OCI-M2 (cell line): ENCODE measurements around the gene ABCB6.
"Not testable (repeated sequence)": the region's sequence is repeated elsewhere in the genome, so short reads cannot be mapped to it uniquely, and the experiment has no call there.

Experiments
- DNase-seq: peaks from one replicate; lab custom pipeline; 2025; ENCODE audit not compliant: unreplicated experiment; lab: John Stamatoyannopoulos, UW

The ABCB6 gene

DNA sequence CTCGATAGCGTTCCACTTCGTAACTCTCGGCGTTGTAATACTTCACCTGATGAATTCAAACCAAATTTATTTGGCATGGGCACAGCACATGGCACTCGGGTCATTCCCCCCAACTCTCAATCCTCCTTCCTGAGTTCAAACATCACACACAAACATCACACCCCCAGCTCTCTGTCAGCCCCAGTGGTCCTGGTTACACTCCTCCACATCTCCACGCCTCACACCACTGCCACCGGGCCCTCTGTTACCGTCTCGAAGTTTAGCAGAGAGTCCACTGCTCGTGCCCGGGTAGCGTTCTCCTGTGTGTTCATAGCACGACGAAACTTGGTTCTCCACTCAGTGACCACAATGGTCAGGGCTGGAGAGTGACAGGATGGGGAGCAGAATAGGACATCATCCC is 4.6 kb downstream of the ABCB6 start:
- DNase-seq, result no peak

- no peak for DNase-seq
These were observed 5.2 kb downstream of the ABCB6 start for GRCh38 chr2:219213486-219214071.

DNA sequence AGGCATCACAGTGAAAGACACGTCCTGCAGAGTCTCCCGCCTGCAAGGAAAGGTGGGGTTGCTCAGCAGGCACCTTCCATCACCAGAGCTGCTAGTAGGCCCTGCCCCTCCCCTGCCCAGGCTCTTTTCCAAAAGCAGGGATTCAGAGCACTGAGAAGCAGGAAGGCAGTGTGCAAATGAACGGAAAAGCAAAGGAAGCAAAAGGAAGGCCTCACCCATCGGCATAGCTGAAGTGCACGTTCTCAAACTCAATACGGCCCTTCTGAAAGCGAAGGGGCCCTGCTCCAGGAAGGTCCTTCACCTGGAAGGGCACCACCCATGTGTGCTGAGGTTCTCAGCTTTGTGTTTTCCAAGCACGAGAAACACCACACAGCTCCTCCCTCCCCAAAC is 5.7 kb downstream of the ABCB6 start:
- no peak for DNase-seq

DNA sequence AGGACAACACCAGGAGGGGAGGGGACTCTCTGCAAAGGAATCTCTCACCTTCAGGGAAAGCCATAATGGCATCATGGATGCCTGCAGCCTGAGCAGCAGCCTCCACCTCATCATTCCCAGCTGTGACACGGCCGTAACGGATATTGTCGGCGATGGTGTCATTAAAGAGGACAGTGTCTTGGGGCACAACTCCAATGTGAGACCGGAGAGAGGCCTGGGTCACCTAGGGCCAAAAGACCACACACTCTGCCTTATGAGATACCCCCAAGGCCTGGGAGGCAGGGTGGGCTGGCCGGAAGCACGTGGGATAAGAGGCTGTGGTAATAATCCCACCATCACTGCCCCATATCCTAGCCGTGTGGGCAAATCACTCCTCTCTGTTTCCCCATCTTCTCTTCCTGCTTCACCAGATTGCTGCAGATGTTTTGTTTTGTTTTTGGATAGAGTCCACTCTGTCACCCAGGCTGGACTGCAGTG is 7.8 kb downstream of the ABCB6 start:
- DNase-seq, result no peak

GRCh38 chr2:219210196-219210885 is 8.4 kb downstream of the ABCB6 start:
- no peak for DNase-seq

GRCh38 chr2:219209236-219210195 is 9.2 kb downstream of the ABCB6 start:
- no peak for DNase-seq

DNA sequence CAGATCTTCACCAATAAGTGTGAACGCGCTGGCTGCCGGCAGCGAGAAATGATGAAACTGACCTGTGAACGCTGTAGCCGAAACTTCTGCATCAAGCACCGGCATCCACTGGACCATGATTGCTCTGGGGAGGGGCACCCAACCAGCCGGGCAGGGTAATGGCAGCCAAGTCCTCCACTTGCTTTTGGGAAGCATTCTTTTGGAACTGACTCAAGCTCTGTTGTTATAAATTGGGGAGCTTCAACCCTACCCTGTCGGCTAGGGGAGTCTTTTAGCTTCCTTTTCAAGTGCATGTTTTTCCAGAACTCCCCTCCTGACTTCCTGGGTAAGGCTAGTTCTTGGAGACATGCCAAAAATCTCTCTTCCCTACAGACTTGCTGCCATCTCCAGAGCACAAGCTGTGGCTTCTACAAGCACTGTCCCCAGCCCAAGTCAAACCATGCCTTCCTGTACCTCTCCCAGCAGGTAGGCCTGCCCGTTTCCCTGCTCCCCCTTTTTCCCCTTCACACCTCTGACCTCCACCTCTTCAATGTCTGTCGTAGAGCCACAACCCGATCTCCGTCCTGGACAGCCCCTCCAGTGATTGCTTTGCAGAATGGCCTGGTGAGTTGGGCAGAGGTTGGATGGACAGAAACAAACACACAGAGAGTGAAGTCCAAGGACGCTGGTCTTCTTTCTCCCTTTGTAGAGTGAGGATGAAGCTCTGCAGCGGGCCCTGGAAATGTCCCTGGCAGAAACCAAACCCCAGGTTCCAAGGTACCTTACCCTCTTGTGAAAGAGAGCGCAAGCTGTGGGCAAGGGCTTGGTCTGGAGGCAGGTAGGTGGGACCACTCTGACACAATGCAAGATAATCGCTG is 10.6 kb downstream of the ABCB6 start:
- DNase-seq, result no peak

DNA sequence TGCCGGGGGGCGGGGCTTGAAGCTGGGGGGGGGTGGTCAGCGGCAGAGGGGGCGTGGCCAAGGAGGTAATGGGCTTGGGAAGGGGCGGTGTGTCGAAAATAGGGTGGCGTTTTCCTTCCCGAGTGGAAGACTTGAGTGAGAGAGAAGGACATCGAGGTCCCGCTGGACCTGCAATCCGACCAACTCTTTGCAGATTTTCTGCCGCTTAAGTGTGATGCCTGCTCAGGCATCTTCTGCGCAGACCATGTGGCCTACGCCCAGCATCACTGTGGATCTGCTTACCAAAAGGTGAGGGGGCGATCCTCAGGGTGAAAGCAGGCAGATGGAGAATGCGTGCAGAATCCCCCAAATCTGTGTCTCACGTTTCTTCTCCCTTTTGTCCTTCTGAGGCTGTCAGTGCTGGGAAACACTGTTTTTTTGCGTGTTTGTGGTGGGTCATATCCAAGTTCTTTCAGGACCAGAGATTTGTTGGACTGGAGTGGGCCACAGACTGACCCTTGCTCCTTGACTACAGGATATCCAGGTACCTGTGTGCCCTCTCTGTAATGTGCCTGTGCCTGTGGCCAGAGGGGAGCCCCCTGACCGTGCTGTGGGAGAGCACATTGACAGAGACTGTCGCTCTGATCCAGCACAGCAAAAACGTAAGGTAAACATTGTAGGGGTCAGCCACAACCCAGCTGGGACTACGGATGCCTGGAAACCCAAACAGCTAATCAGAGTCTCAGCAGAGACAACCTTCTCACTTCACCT is 11.4 kb downstream of the ABCB6 start:
- peak; percentile 57 for DNase-seq

- peak; percentile 62 for DNase-seq
These were observed 12.2 kb downstream of the ABCB6 start, which contains the start of gene ZFAND2B for GRCh38 chr2:219206328-219207133. ZFAND2B (plus strand) TSS chr2:219206782; CDS start chr2:219206988, 206 bp downstream.

DNA sequence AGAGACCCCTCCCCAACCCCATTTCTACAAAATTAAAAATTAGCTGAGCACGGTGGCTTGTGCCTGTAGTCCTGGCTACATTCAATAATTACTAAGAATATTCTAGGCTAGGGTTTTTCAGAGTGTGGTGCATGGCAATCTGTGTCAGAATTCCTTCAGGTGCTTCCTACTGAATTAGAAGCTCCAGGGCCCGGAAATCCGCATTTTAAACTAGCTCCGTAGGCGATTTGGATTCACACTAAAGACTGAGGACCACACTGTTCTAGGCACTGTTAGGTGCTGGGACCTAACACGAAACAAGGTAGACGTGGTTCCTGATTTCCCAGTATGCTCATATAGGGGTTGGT is 12.8 kb downstream of the ABCB6 start:
- DNase-seq, result no peak

DNA sequence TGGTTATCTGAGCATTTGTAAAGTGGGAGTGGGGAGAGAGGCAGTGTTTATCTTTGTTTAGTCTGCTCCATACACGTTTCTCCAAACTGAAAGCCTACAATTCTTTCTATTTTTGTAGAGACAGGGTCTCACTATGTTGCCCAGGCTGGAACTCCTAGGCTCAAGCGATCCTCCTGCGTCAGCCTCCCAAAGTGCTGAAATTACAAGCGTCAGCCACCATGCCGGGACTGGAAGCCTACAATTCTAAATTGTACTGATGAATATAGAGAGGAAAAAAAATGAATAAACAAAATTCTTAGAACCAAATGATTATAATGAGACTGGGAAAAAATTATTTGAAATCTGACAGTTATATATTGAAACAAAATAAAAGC is 13.6 kb downstream of the ABCB6 start:
- no peak for DNase-seq

DNA sequence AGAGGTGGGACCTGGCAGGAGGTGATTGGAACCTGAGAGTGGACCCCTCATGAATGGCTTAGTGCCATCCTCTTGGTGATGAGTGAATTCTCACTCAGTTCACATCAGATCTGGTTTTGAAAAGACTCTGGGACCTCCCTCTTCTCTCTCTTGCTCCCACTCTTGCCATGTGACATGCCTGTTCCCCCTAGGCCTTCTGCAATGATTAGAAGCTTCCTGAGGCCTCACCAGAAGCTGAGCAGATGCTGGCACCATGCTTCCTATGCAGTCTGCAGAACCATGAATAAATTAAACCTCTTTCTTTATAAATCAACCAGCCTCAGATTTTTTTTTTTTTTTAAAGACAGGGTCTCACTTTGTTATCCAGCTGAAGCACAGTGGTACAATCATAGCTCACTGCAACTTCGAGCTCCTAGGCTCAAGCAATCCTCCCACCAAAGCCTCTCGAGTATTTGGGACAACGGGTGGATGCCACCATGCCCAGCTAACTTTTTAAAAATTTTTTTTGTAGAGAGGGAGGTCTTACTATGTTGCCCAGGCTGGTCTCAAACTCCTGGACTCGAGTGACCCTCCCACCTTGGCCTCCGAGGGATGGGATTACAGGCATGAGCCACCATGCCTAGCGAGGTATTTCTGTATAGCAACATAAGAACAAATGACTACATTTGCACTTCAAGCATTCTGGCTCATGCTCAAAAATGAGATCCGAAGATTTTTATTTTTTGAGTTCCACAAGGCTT is 14.2 kb downstream of the ABCB6 start:
- no peak for DNase-seq

- not testable (repeated sequence) for DNase-seq
These were observed 17.4 kb downstream of the ABCB6 start for GRCh38 chr2:219201331-219201730.

- not testable (repeated sequence) for DNase-seq
These were observed 18.0 kb downstream of the ABCB6 start for GRCh38 chr2:219200502-219201326.

GRCh38 chr2:219199470-219200211 is 19.1 kb downstream of the ABCB6 start:
- DNase-seq, result no peak

DNA sequence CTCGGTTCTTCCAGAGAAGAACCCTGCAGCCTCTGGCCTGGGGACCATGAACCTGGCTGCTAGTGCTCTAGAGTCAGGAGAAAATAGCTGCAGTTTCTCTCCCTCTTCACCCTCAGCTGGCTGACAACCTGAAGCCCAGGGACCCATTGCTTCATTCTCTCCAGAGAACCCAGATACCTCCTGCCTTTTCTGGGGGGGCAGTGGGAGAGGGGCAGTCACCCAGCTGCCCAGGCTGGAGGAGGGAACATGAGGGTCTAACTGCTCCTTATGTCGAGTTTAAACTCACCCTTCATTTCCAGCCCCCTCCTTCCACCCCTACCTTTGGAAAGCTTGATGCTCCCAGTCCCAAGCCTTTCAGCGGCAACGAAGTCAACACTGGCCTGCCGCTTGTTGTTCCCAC is 19.8 kb downstream of the ABCB6 start:
- no peak for DNase-seq

- no peak for DNase-seq
These were observed 21.4 kb downstream of the ABCB6 start for GRCh38 chr2:219197388-219197787.
